22Rv1 (cell line): ENCODE results near the gene LBHD2.

ENCODE experiments used
- CTCF ChIP-seq: fragments of 450-650 bp; IDR thresholded peaks from 2 replicates; pipeline ENCODE4 v1.5.1; 2017; ENCODE audit warnings: mild to moderate bottlenecking
- ZFX ChIP-seq: fragments of 450-650 bp; IDR thresholded peaks from 2 replicates; pipeline ENCODE4 v1.6.1; 2017; ENCODE audit warnings: antibody characterized with exemption, borderline replicate concordance

- TF ChIP-seq CTCF (no peak), ZFX (no peak)
These were observed 24.8 kb downstream of the LBHD2 start for GRCh38 chr14:103108749-103109207.
